Germinal center (tissue), 1 donor: ENCODE measurements around the gene PBX4.

Experiments used
- DNase-seq: peaks from one replicate; pipeline ENCODE4 v3.0.0; 2012; ENCODE audit warnings: mixed read lengths, low spot score

The PBX4 gene

GRCh38 chr19:19526581-19527370 is 91.7 kb downstream of the PBX4 start:
- DNase-seq = no peak

DNA sequence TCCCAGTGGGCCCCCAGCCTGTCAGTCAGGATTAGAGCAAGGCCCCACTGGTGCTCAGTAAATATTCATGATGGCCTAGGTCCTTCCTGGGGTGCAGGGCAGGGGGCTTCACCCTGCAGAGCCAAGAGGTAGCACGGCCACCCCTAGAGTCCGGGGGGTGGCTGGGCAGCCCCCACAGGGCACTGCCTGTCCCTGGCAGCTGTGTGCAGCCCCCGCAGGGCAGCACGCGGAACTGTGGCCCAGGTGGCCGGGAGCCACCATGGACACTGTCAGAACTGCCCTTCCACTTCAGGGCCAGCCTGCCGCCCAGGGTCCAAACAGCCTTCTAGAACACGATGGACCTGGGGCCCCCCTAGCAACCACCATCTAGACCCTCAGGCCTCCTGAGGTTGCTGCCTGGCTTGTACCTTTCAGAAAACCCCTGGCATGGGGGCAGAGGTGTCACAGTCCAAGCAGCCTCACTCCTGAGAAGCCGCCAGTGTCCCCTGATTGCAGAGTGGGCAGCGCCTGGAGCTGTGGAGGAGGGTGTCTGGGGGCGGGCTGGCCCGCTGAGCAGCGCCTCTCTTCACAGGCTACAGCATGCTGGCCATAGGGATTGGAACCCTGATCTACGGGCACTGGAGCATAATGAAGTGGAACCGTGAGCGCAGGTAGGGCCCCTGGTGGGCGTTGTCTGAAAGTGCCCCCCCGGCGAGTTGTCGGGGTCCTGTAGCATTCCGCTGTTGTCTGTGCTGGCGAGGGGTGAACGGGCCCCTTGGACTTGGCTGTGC is 92.7 kb downstream of the PBX4 start:
- no peak for DNase-seq

DNA sequence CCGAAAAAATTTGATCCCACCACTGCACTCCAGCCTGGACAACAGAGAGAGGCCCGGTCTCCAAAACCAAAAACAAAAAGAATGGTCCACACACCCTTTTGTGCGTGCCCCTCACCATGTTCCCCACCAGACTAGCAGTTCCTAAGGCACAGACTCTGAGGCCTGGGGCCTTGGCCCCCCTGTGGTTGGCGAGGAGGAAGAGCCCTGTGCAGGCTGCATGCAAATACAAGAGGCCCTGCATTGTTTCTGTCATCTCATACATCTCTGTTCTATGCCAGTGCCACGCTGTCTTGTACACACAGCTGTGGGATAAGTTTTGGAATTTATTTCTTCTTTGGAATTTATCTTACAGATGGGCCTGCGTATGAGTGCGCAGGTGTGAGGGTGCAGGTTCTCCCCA is 94.4 kb downstream of the PBX4 start:
- DNase-seq = peak; percentile 63

- no peak for DNase-seq
These were observed 95.3 kb downstream of the PBX4 start for GRCh38 chr19:19523177-19523576.

DNA sequence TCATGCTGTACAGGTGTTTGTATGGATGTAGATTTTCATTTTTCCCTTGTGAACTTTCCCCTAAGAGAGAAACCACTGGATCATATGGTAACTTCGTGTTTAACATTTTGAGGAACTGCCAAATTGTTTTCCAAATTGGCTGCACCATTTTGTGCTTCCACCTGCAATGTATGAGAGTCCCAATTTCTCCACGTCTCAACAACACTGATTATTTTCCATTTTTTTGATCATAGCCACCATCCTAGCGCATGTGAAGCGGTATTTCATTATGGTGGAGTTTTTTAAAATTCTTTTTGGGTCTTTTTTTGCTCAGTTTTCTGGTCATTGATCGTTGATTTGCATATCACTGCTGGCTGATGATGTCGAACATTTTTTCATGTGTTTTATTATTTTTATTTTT is 97.5 kb downstream of the PBX4 start:
- DNase-seq = no peak

DNA sequence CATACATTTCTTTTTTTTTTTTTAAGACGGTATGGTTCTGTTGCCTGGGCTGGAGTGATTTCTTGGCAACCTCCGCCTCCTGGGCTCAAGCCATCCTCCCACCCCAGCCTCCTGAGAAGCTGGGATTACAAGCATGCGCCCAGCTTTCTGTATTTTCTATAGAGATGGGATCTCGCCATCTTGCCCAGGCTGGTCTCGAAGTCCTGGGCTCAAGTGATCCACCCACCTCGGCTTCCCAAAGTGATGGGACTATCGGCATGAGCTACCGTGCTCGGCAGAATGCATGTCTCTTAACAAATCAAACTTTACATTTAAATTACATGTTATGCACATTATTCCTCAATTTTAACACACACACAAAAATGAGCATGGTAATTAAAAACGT is 101.3 kb downstream of the PBX4 start:
- DNase-seq = no peak

GRCh38 chr19:19515642-19516519 is 102.6 kb downstream of the PBX4 start, which contains the start of gene NDUFA13:
Gene NDUFA13 (plus strand): TSS chr19:19516225. CDS start chr19:19516239, 14 bp downstream.
- DNase-seq = peak; percentile 90

DNA sequence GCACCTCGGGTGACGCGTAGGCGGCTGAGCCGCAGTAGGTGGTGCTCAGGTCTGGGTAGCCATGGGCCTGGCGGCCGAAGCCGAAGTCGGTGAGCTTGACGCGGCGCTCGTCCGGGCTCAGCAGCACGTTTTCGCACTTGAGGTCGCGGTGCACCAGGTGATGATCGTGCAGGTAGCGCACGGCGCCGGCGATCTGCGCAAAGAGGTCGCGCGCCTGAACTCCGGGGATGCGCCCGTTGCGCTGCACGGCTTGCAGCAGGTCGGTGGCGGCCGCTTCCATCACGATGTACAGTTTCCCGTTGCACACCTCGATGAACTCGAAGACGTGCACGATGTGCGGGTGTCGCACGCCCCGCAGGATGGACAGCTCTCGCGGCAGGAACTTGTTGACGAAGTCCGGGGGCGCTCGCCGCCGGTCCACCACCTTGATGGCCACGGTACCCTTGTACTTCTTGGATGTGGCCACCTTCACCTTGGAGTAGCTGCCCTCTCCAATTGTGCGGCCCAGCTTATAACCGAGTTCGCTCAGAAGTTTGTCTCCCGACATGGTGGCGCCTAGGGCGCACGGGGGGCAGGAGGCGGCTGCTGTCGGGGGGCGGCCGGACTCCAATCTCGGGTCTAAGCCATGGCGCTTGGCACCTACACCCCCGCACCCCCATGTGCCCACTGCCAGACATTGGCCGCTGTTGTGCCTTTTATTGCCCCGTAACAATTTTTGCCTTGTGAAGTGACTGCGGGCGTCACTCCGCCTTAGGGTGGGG is 103.4 kb downstream of the PBX4 start, which contains the start of gene TSSK6:
TSS of gene TSSK6 (minus strand) at position 668 of the 761 bp plus-strand sequence. CDS start at position 547, 121 bp downstream.
- DNase-seq = no peak

GRCh38 chr19:19514215-19514657 is 104.3 kb downstream of the PBX4 start:
- no peak for DNase-seq

GRCh38 chr19:19513682-19514081 is 104.8 kb downstream of the PBX4 start:
- no peak for DNase-seq
